Measurements from ENCODE around the gene PRRT4. TPM values are rescaled to one million over a fixed set of nuclear protein-coding genes. Genes with fewer than 3 reads are reported as not detected.

PRRT4 gene
- total RNA-seq, 1 donor from 2014 or later, result 1.2 TPM

- ATAC-seq (ENCODE audit: poor library complexity) (peak; percentile 58), DNase-seq (peak; percentile 65)
- intact Hi-C loops (cut with DNase I), result no loop called here
Observed at GRCh38 chr7:128381161-128381821, 19.8 kb upstream of the PRRT4 start.

- no peak for DNase-seq
- intact Hi-C loops (cut with DNase I), result no loop called here
- no peak for ATAC-seq (ENCODE audit: poor library complexity)
Observed at GRCh38 chr7:128380483-128381106, 19.1 kb upstream of the PRRT4 start.

GRCh38 chr7:128379900-128380479 is 18.5 kb upstream of the PRRT4 start:
- DNase-seq (no peak), ATAC-seq (ENCODE audit: poor library complexity) (no peak)
- intact Hi-C loops (cut with DNase I), result no loop called here

- intact Hi-C loops (cut with DNase I), result no loop called here
- DNase-seq (no peak), ATAC-seq (ENCODE audit: poor library complexity) (no peak)
Observed at GRCh38 chr7:128378637-128379036, 17.1 kb upstream of the PRRT4 start.

- DNase-seq, result no peak
- intact Hi-C loops (cut with DNase I), result no loop called here
- no peak for ATAC-seq (ENCODE audit: poor library complexity)
Observed at GRCh38 chr7:128376077-128376476, 14.6 kb upstream of the PRRT4 start.

GRCh38 chr7:128374041-128374440 is 12.6 kb upstream of the PRRT4 start:
- intact Hi-C loops (cut with DNase I), result no loop called here
- DNase-seq (no peak), ATAC-seq (ENCODE audit: poor library complexity) (no peak)

- ATAC-seq (ENCODE audit: poor library complexity) (no peak), DNase-seq (no peak)
- intact Hi-C loops (cut with DNase I), result no loop called here
Observed at GRCh38 chr7:128373606-128374005, 12.1 kb upstream of the PRRT4 start.

GRCh38 chr7:128370491-128370890 is 9.0 kb upstream of the PRRT4 start:
- intact Hi-C loops (cut with DNase I), result no loop called here
- ATAC-seq (ENCODE audit: poor library complexity) (no peak), DNase-seq (no peak)

GRCh38 chr7:128366986-128367385 is 5.5 kb upstream of the PRRT4 start:
- intact Hi-C loops (cut with DNase I), result no loop called here
- DNase-seq (no peak), ATAC-seq (ENCODE audit: poor library complexity) (no peak)

- no peak for DNase-seq
- intact Hi-C loops (cut with DNase I), result no loop called here
- no peak for ATAC-seq (ENCODE audit: poor library complexity)
Observed at GRCh38 chr7:128366300-128366699, 4.8 kb upstream of the PRRT4 start.

- intact Hi-C loops (cut with DNase I), result no loop called here
- DNase-seq (no peak), ATAC-seq (ENCODE audit: poor library complexity) (no peak)
Observed at GRCh38 chr7:128365432-128365831, 3.9 kb upstream of the PRRT4 start.

- ATAC-seq (ENCODE audit: poor library complexity), result no peak
- DNase-seq, result no peak
- intact Hi-C loops (cut with DNase I), result no loop called here
Observed at GRCh38 chr7:128364166-128364870, 2.8 kb upstream of the PRRT4 start.

GRCh38 chr7:128363261-128363721 is 1.8 kb upstream of the PRRT4 start:
- DNase-seq (no peak), ATAC-seq (ENCODE audit: poor library complexity) (no peak)
- intact Hi-C loops (cut with DNase I), result no loop called here

- ATAC-seq (ENCODE audit: poor library complexity), result no peak
- DNase-seq, result no peak
- intact Hi-C loops (cut with DNase I), result no loop called here
Observed at GRCh38 chr7:128362670-128363069, 1.2 kb upstream of the PRRT4 start.

GRCh38 chr7:128360359-128360678 is 1.2 kb downstream of the PRRT4 start:
- peak; percentile 13 for ATAC-seq (ENCODE audit: poor library complexity)

GRCh38 chr7:128359939-128360338 is 1.6 kb downstream of the PRRT4 start:
- no peak for ATAC-seq (ENCODE audit: poor library complexity)
- DNase-seq, result no peak
- intact Hi-C loops (cut with DNase I), result no loop called here

More at GRCh38 chr7:128360359-128360678, 1.2 kb downstream of the PRRT4 start:
- intact Hi-C loops (cut with DNase I), result no loop called here
- DNase-seq, result peak; percentile 54

GRCh38 chr7:128359336-128359735 is 2.2 kb downstream of the PRRT4 start:
- DNase-seq, result no peak
- ATAC-seq (ENCODE audit: poor library complexity), result no peak
- intact Hi-C loops (cut with DNase I), result no loop called here

GRCh38 chr7:128358233-128358632 is 3.3 kb downstream of the PRRT4 start:
- intact Hi-C loops (cut with DNase I), result no loop called here
- DNase-seq (no peak), ATAC-seq (ENCODE audit: poor library complexity) (no peak)

- peak; percentile 63 for ATAC-seq (ENCODE audit: poor library complexity)
- DNase-seq, result peak; percentile 54
Observed at GRCh38 chr7:128357217-128357613, 4.3 kb downstream of the PRRT4 start.

More at GRCh38 chr7:128357217-128357613, 4.3 kb downstream of the PRRT4 start:
- intact Hi-C loops (cut with DNase I), result no loop called here
